ENCODE results near the gene CEP97. TPM values are rescaled to one million over a fixed set of nuclear protein-coding genes. Genes with fewer than 3 reads are reported as not detected.
A peak's percentile ranks its signal among the peaks of the same experiment; 100 is the strongest.

CEP97 gene
- total and polyA plus RNA-seq, 2 donors (not counting 1 experiment from before 2014, with no cell fraction given) = 2.1 to 15.4 TPM

- peaks cover 21 to 29% of the 10 kb centered on the region in 2 donors for H3K4me1 ChIP-seq (ENCODE audit: control insufficient read depth in 2 of 2, insufficient read depth in 2 of 2, low read length in 2 of 2)
- H3K79me2 ChIP-seq (ENCODE audit: control insufficient read depth, insufficient read depth, low read length) = peaks cover 25% of the 10 kb centered on the region
- CTCF ChIA-PET = interaction anchor here (0.9 to 1.8 kb wide), 8 partner anchors 9 to 448 kb away, joined by 3 to 12 read pairs (median 4); no protein-coding TSS in a partner anchor
- H3K9ac ChIP-seq (ENCODE audit: low read length) = peak overlapping the region; percentile 75
- no peaks in the 10 kb centered on the region for H3K9me3 Mint-ChIP-seq (ENCODE audit: insufficient read depth)
- intact Hi-C loops (cut with micrococcal nuclease) = loop anchor here (1.0 to 5.0 kb wide), 8 partner anchors 23 to 268 kb away; partner anchors contain the start of genes CEP97, NFKBIZ, PCNP and RPL24
- ATAC-seq (ENCODE audit: low read depth) (no peak), DNase-seq (no peak)
- peak overlapping the region; percentile 98 for H3K27ac Mint-ChIP-seq
- no peaks in the 10 kb centered on the region for H3K9me3 ChIP-seq (ENCODE audit: control extremely low read depth in 1 of 3, control insufficient read depth in 2 of 3, insufficient read depth in 1 of 3, low read length in 2 of 3)
- H3K27me3 ChIP-seq (replicated peaks in 1 of 4; ENCODE audit: control extremely low read depth in 1 of 4, control insufficient read depth in 3 of 4, insufficient read depth in 4 of 4, low read length in 3 of 4) = no peaks in the 10 kb centered on the region
- peak overlapping the region; percentile 78 for H3K4me2 ChIP-seq (replicated peaks; ENCODE audit: low read depth, low read length, poor library complexity, severe bottlenecking)
- 0% methylated on average over 5 of the region's 9 CpGs for WGBS (ENCODE audit: insufficient coverage)
- POLR2A ChIA-PET = interaction anchor here (1.2 to 1.6 kb wide), 4 partner anchors 12 to 104 kb away, joined by 5 to 7 read pairs (median 6); partner anchors contain the start of genes CEP97 and RPL24
- H3K4me1 Mint-ChIP-seq = peaks cover 37% of the 10 kb centered on the region
- H4K20me1 ChIP-seq (ENCODE audit: control insufficient read depth, insufficient read depth, low read length, poor library complexity, severe bottlenecking) = no peaks in the 10 kb centered on the region
- H3K27me3 Mint-ChIP-seq = no peaks in the 10 kb centered on the region
- H2AFZ ChIP-seq (ENCODE audit: insufficient read depth, low read depth, low read length, poor library complexity, severe bottlenecking) = peak overlapping the region; percentile 90
- peak overlapping the region; percentile 65 to 89 (median 88) for H3K4me3 ChIP-seq (ENCODE audit: control extremely low read depth in 1 of 5, extremely low read depth in 1 of 5, insufficient read depth in 1 of 5, low read depth in 2 of 5, low read length in 4 of 5)
- H3K27ac ChIP-seq (ENCODE audit: low read length in 2 of 2) = peak overlapping the region in 1 of 2 donors; percentile 86
- H3K36me3 ChIP-seq (replicated peaks in 1 of 2; ENCODE audit: control extremely low read depth in 1 of 2, control insufficient read depth in 1 of 2, extremely low read depth in 1 of 2, insufficient read depth in 2 of 2, low read length in 1 of 2) = peaks cover 1 to 20% of the 10 kb centered on the region in 2 experiments
- TF ChIP-seq CTCF (IDR thresholded peaks at IDR 0.05) (no peak), EZH2 (IDR thresholded peaks at IDR 0.05; ENCODE audit: borderline replicate concordance, insufficient read depth, low read depth, low read length, poor library complexity, severe bottlenecking) (no peak)
- peak overlapping the region; percentile 94 for H3K4me3 Mint-ChIP-seq
These were observed 55.5 kb downstream of the CEP97 start for GRCh38 chr3:101779822-101780381.

GRCh38 chr3:101780661-101781060 is 56.2 kb downstream of the CEP97 start:
- peaks cover 25% of the 10 kb centered on the region for H3K79me2 ChIP-seq (ENCODE audit: control insufficient read depth, insufficient read depth, low read length)
- ChIA-PET POLR2A (no interaction called here), CTCF (interaction anchor here (1.2 to 1.7 kb wide), 3 partner anchors 21 to 448 kb away, joined by 3 read pairs; no protein-coding TSS in a partner anchor)
- DNase-seq = no peak
- Mint-ChIP-seq H3K9me3 (ENCODE audit: insufficient read depth) (no peaks in the 10 kb centered on the region), H3K27me3 (no peaks in the 10 kb centered on the region), H3K27ac (no peak overlapping the region), H3K4me3 (peak overlapping the region; percentile 26), H3K4me1 (peaks cover 40% of the 10 kb centered on the region)
- H3K27ac ChIP-seq (ENCODE audit: low read length in 2 of 2) = no peak overlapping the region
- H3K9me3 ChIP-seq (ENCODE audit: control extremely low read depth in 1 of 3, control insufficient read depth in 2 of 3, insufficient read depth in 1 of 3, low read length in 2 of 3) = no peaks in the 10 kb centered on the region
- H3K4me2 ChIP-seq (replicated peaks; ENCODE audit: low read depth, low read length, poor library complexity, severe bottlenecking) = no peak overlapping the region
- intact Hi-C loops (cut with micrococcal nuclease) = no loop called here
- no peak for TF ChIP-seq EZH2 (IDR thresholded peaks at IDR 0.05; ENCODE audit: borderline replicate concordance, insufficient read depth, low read depth, low read length, poor library complexity, severe bottlenecking)
- no peak for TF ChIP-seq CTCF (IDR thresholded peaks at IDR 0.05)
- H3K9ac ChIP-seq (ENCODE audit: low read length) = no peak overlapping the region
- peaks cover 21 to 29% of the 10 kb centered on the region in 2 donors for H3K4me1 ChIP-seq (ENCODE audit: control insufficient read depth in 2 of 2, insufficient read depth in 2 of 2, low read length in 2 of 2)
- H3K4me3 ChIP-seq (ENCODE audit: control extremely low read depth in 1 of 5, extremely low read depth in 1 of 5, insufficient read depth in 1 of 5, low read depth in 2 of 5, low read length in 4 of 5) = no peak overlapping the region
- H2AFZ ChIP-seq (ENCODE audit: insufficient read depth, low read depth, low read length, poor library complexity, severe bottlenecking) = no peak overlapping the region
- no peaks in the 10 kb centered on the region for H4K20me1 ChIP-seq (ENCODE audit: control insufficient read depth, insufficient read depth, low read length, poor library complexity, severe bottlenecking)
- WGBS (ENCODE audit: insufficient coverage) = 80% methylated on average over 2 of the region's 2 CpGs
- ATAC-seq (ENCODE audit: low read depth) = no peak
- peaks cover 4 to 28% of the 10 kb centered on the region in 2 experiments for H3K36me3 ChIP-seq (replicated peaks in 1 of 2; ENCODE audit: control extremely low read depth in 1 of 2, control insufficient read depth in 1 of 2, extremely low read depth in 1 of 2, insufficient read depth in 2 of 2, low read length in 1 of 2)
- H3K27me3 ChIP-seq (replicated peaks in 1 of 4; ENCODE audit: control extremely low read depth in 1 of 4, control insufficient read depth in 3 of 4, insufficient read depth in 4 of 4, low read length in 3 of 4) = no peaks in the 10 kb centered on the region

All from B cell (primary cell).